H1 (cell line): Measurements from ENCODE around the gene ZNF91. TPM values are rescaled to one million over a fixed set of nuclear protein-coding genes. Genes with fewer than 3 reads are reported as not detected.

Experiments used
- CTCF ChIA-PET: fragments of 300-600 bp; sonication (Branson Sonifier 250); formaldehyde crosslinking; loops from one replicate; lab custom pipeline; 2021; ENCODE audit not compliant: partially characterized antibody; lab: Charles Lee
- POLR2A ChIA-PET: fragments of 300-600 bp; sonication (Branson Sonifier 250); formaldehyde crosslinking; loops from one replicate; lab custom pipeline; 2021; ENCODE audit warnings: inconsistent platforms; ENCODE audit not compliant: partially characterized antibody; lab: Charles Lee
- DNase-seq, 2 experiments: peaks; one replicate each; pipeline versions ENCODE4 v3.0.0 to v3.0.0-alpha.2; 2010 to 2022; ENCODE audit warnings: low spot score in 2 of 2, low read depth in 1 of 2, mixed read lengths in 1 of 2
- FAIRE-seq: peaks from 2 replicates; lab custom pipeline; 2011; peaks lifted over from hg19 to GRCh38; lab: Jason Lieb, UNC
- H2AFZ ChIP-seq: 2 replicates; pipeline ENCODE4 v1.8.1; 2012; ENCODE audit warnings: low read length, inconsistent platforms
- H2AK5ac ChIP-seq: 2 replicates; pipeline ENCODE4 v1.6.1; 2013; ENCODE audit warnings: low read depth, low read length
- H2BK120ac ChIP-seq: replicated peaks from 2 replicates; pipeline ENCODE3; 2013; ENCODE audit warnings: low read depth, low read length, inconsistent platforms
- H2BK12ac ChIP-seq: 2 replicates; pipeline ENCODE4 v1.6.1; 2013; ENCODE audit warnings: low read depth, low read length
- H2BK15ac ChIP-seq: 2 replicates; pipeline ENCODE4 v1.6.1; 2013; ENCODE audit warnings: low read length
- H2BK20ac ChIP-seq: 2 replicates; pipeline ENCODE4 v1.6.1; 2013; ENCODE audit warnings: low read length
- H2BK5ac ChIP-seq: 2 replicates; pipeline ENCODE4 v1.6.1; 2013; ENCODE audit warnings: low read depth, low read length
- H3K14ac ChIP-seq: 2 replicates; pipeline ENCODE4 v1.6.1; 2013; ENCODE audit warnings: inconsistent platforms; ENCODE audit not compliant: insufficient read length
- H3K18ac ChIP-seq: 2 replicates; pipeline ENCODE4 v1.6.1; 2013; ENCODE audit warnings: low read length; ENCODE audit errors: extremely low read depth
- H3K23ac ChIP-seq: 2 replicates; pipeline ENCODE4 v1.6.1; 2013; ENCODE audit warnings: inconsistent platforms; ENCODE audit not compliant: insufficient read length
- H3K23me2 ChIP-seq: 2 replicates; pipeline ENCODE4 v1.6.1; 2013; ENCODE audit warnings: low read depth, low read length
- H3K27ac ChIP-seq: 2 replicates; pipeline ENCODE4 v1.6.1; 2011; ENCODE audit warnings: low read depth, low read length, inconsistent platforms
- H3K27me3 ChIP-seq, 4 experiments: replicated peaks in 1 of 4; 1 replicate in 1 of 4; 2 replicates in 3 of 4; pipeline versions ENCODE4 v1.6.1 to v1.8.1; 2011 to 2013; ENCODE audit warnings: low read length in 3 of 4, mild to moderate bottlenecking in 3 of 4, inconsistent platforms in 2 of 4, mixed read lengths in 2 of 4, moderate library complexity in 1 of 4; ENCODE audit not compliant: control insufficient read depth in 3 of 4, insufficient read depth in 3 of 4; ENCODE audit errors: extremely low read depth in 1 of 4
- H3K36me3 ChIP-seq, 4 experiments: 2 replicates each; pipeline versions ENCODE4 v1.6.1 to v1.8.1; 2011 to 2013; ENCODE audit warnings: mild to moderate bottlenecking in 4 of 4, low read length in 3 of 4, moderate library complexity in 2 of 4, control low read depth in 1 of 4, inconsistent platforms in 1 of 4; ENCODE audit not compliant: insufficient read depth in 4 of 4, control insufficient read depth in 2 of 4
- H3K4ac ChIP-seq: replicated peaks from 2 replicates; pipeline ENCODE3; 2013; ENCODE audit warnings: low read length, low read depth, mixed read lengths, inconsistent platforms; ENCODE audit not compliant: insufficient read length
- H3K4me1 ChIP-seq, 4 experiments: replicated peaks in 1 of 4; 1 replicate in 1 of 4; 2 replicates in 3 of 4; pipeline versions ENCODE4 v1.6.1 to v1.8.1; 2011 to 2013; ENCODE audit warnings: low read length in 3 of 4, inconsistent platforms in 2 of 4, mixed read lengths in 1 of 4; ENCODE audit not compliant: insufficient read depth in 4 of 4, control insufficient read depth in 3 of 4
- H3K4me2 ChIP-seq, 2 experiments: 2 replicates each; pipeline versions ENCODE4 v1.6.1 to v1.8.1; 2011 to 2013; ENCODE audit warnings: low read depth in 2 of 2, low read length in 2 of 2, control low read depth in 1 of 2, inconsistent platforms in 1 of 2, mild to moderate bottlenecking in 1 of 2; ENCODE audit not compliant: insufficient read depth in 1 of 2
- H3K4me3 ChIP-seq, 4 experiments: fragments of 200-600, 300-600 bp in 1 of 4; sonication (generic), shearing (Covaris generic), sonication (Bioruptor Twin) in 1 of 4; 2 replicates each; pipeline versions ENCODE4 v1.5.1 to v1.8.1; 2011 to 2016; ENCODE audit warnings: low read length in 4 of 4, low read depth in 3 of 4, control low read depth in 2 of 4, inconsistent platforms in 2 of 4, mild to moderate bottlenecking in 2 of 4, mixed read lengths in 1 of 4, moderate library complexity in 1 of 4; ENCODE audit not compliant: insufficient read depth in 2 of 4; ENCODE audit errors: extremely low read depth in 1 of 4
- H3K56ac ChIP-seq: replicated peaks from 2 replicates; pipeline ENCODE3; 2013; ENCODE audit warnings: low read depth, mild to moderate bottlenecking, mixed read lengths, low read length, inconsistent platforms; ENCODE audit not compliant: insufficient read length
- H3K79me1 ChIP-seq: 2 replicates; pipeline ENCODE4 v1.6.1; 2013; ENCODE audit warnings: low read depth, low read length, control low read depth
- H3K79me2 ChIP-seq, 2 experiments: 2 replicates each; pipeline versions ENCODE4 v1.6.1 to v1.8.1; 2012 to 2013; ENCODE audit warnings: low read length in 2 of 2, mild to moderate bottlenecking in 2 of 2, inconsistent platforms in 1 of 2; ENCODE audit not compliant: insufficient read depth in 2 of 2, control insufficient read depth in 1 of 2
- H3K9ac ChIP-seq, 4 experiments: replicated peaks in 1 of 4; 1 replicate in 1 of 4; 2 replicates in 3 of 4; pipeline versions ENCODE4 v1.6.1 to v1.8.1; 2011 to 2013; ENCODE audit warnings: low read depth in 3 of 4, low read length in 3 of 4, control low read depth in 2 of 4, mild to moderate bottlenecking in 2 of 4, moderate library complexity in 2 of 4, inconsistent platforms in 1 of 4; ENCODE audit errors: extremely low read depth in 1 of 4
- H3K9me3 ChIP-seq, 2 experiments: 2 replicates each; pipeline versions ENCODE4 v1.6.1 to v1.8.1; 2012 to 2013; ENCODE audit warnings: mild to moderate bottlenecking in 2 of 2, moderate library complexity in 2 of 2, control low read depth in 1 of 2, inconsistent platforms in 1 of 2, low read depth in 1 of 2, low read length in 1 of 2, mixed read lengths in 1 of 2; ENCODE audit not compliant: insufficient read depth in 2 of 2
- H4K20me1 ChIP-seq, 2 experiments: replicated peaks in 1 of 2; 2 replicates each; pipeline versions ENCODE3 to v1.8.1; 2011 to 2013; ENCODE audit warnings: inconsistent platforms in 2 of 2, low read length in 2 of 2, mild to moderate bottlenecking in 1 of 2; ENCODE audit not compliant: insufficient read depth in 2 of 2, control insufficient read depth in 1 of 2
- H4K5ac ChIP-seq: 2 replicates; pipeline ENCODE4 v1.6.1; 2013; ENCODE audit warnings: low read length, low read depth, mixed read lengths, inconsistent platforms; ENCODE audit not compliant: insufficient read length
- H4K8ac ChIP-seq: 2 replicates; pipeline ENCODE4 v1.8.0; 2013; ENCODE audit warnings: mild to moderate bottlenecking, moderate library complexity, low read length, inconsistent platforms; ENCODE audit not compliant: insufficient read depth; ENCODE audit errors: extremely low read depth
- H4K91ac ChIP-seq: replicated peaks from 2 replicates; pipeline ENCODE3; 2013; ENCODE audit warnings: low read length, mixed read lengths, inconsistent platforms; ENCODE audit not compliant: insufficient read length
- CREB1 ChIP-seq: IDR thresholded peaks from 2 replicates; pipeline ENCODE4 v1.6.1; 2012; ENCODE audit warnings: inconsistent platforms
- WGBS, 2 experiments: shearing (Covaris generic) in 1 of 2; methylation state at CpG; one replicate each; pipeline versions ENCODE4 v1.1.6 to v1.1.7; 2013 to 2015; ENCODE audit warnings: low lambda C conversion rate in 2 of 2, mixed read lengths in 2 of 2, inconsistent platforms in 1 of 2, low coverage in 1 of 2, missing lambda C conversion rate in 1 of 2; ENCODE audit not compliant: insufficient replicate concordance in 2 of 2, insufficient coverage in 1 of 2, insufficient read length in 1 of 2; ENCODE audit errors: extremely low coverage in 1 of 2, missing lambda C conversion rate in 1 of 2; 5-methylcytosine and 5-hydroxymethylcytosine counted together
- polyA plus RNA-seq, 7 experiments: library from polyadenylated mRNA; depleted of rRNA in 3 of 7; stranded (reverse) in 5 of 7; unstranded in 2 of 7; fragments of >200 nt in 5 of 7; fragments of 200-250 nt in 2 of 7; gene quantifications; 1 replicate in 5 of 7; 2 replicates in 1 of 7; 4 replicates in 1 of 7; pipeline versions ENCODE4 v1.2.1 to v1.2.3, GENCODE V29; 2011 to 2013; ENCODE audit warnings: missing spikeins in 2 of 7, mixed read lengths in 2 of 7
- total RNA-seq: library from RNA; stranded (reverse); fragmentation: NEBNext Ultra II Directional; extraction: Animal tissue kit (Norgen Biotek cat#: 25700); gene quantifications from 2 replicates; pipeline ENCODE4 v1.2.1, GENCODE V29; 2021

The ZNF91 gene
- total and polyA plus RNA-seq, 2 of the 8 experiments (the other 6 are each of a cell fraction or from before 2014, with no cell fraction given): 16.5 to 35.1 TPM

DNA sequence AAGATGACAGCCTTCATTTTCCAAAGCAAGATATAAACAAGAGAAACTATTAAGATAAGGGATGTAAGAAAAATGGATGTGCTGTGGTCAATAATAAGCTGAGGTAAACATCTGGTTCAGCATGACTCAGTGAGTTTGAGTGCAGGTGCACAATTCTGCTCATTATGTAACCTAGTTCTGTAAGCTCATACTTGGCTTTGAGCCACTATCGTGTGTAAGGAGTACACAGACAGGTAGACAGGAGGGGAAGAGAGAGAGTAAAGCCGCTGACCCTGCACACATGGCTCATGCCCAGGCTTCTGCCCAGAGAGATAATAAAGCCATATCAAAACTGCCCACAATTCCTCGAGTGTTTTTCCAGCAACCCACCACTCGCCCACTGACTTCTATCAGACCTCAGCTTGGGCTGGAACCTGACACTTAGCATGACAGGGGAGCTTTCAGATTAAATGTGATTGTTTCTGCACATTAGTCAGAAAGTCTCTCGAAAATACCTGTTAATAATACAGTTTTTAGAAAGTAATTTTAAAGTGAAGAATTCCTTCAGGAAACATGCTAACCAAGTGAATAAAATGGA is 51.7 kb downstream of the ZNF91 start:
- Histone ChIP-seq H3K36me3 (peaks cover 0 to 16% (median 3%) of the 10 kb centered on the region in 4 experiments; a peak in 3 of 8 replicates), H3K27ac (no peak overlapping the region), H4K5ac (no peak overlapping the region), H2BK5ac (no peak overlapping the region), H3K4me1 (no peaks in the 10 kb centered on the region), H4K20me1 (no peaks in the 10 kb centered on the region), H2BK120ac (no peak overlapping the region), H2BK15ac (no peak overlapping the region), H2BK20ac (no peak overlapping the region), H3K14ac (no peak overlapping the region), H3K9ac (no peak overlapping the region), H3K23me2 (no peaks in the 10 kb centered on the region; the same call in 1 of the 2 replicates), H3K79me1 (peaks cover 5% of the 10 kb centered on the region; the same call in 1 of the 2 replicates)
- no peak for FAIRE-seq
- TF ChIP-seq CREB1: no peak
- TF ChIP-seq, all 59 proteins: peak for 0
- DNase-seq: no peak
- H4K8ac ChIP-seq: no peak overlapping the region
- ChIA-PET CTCF (no interaction called here), POLR2A (no interaction called here)
- no peak overlapping the region for H2AFZ ChIP-seq
- peaks cover 12 to 18% of the 10 kb centered on the region in 2 experiments for H3K9me3 ChIP-seq
- no peaks in the 10 kb centered on the region for H3K27me3 ChIP-seq
- no peak overlapping the region for H2AK5ac ChIP-seq
- 86% methylated on average over 5 of the region's 5 CpGs; no CpG with 5 or more reads in 1 of the 2 experiments for WGBS, 2 experiments
- H3K4ac ChIP-seq: no peak overlapping the region
- H3K23ac ChIP-seq: no peak overlapping the region
- no peak overlapping the region for H2BK12ac ChIP-seq
- no peak overlapping the region for H3K56ac ChIP-seq
- no peak overlapping the region for H3K4me3 ChIP-seq
- H3K4me2 ChIP-seq: no peak overlapping the region
- no peak overlapping the region for H4K91ac ChIP-seq
- H3K18ac ChIP-seq: no peak overlapping the region
- peaks cover 3 to 16% of the 10 kb centered on the region in 2 experiments; a peak in 3 of 4 replicates for H3K79me2 ChIP-seq
